ENCODE measurements around the gene STARD10.

- TF ChIP-seq CTCF (IDR thresholded peaks at IDR 0.05) (no peak), POLR2A (IDR thresholded peaks at IDR 0.05) (no peak)
Measured at GRCh38 chr11:72836111-72836510, 42.3 kb upstream of the STARD10 start.
